ENCODE data around the gene VPS35L.

VPS35L gene

GRCh38 chr16:19595043-19595767 lies 39.7 kb downstream of the VPS35L start:
- DNase-seq, result no peak

GRCh38 chr16:19598805-19599510 lies 43.5 kb downstream of the VPS35L start:
- DNase-seq, result no peak

- no peak for DNase-seq
These were observed 44.6 kb downstream of the VPS35L start for GRCh38 chr16:19599968-19600716.

GRCh38 chr16:19601083-19601976 lies 45.8 kb downstream of the VPS35L start:
- no peak for DNase-seq

GRCh38 chr16:19604911-19605310 lies 49.4 kb downstream of the VPS35L start:
- DNase-seq, result no peak

- no peak for DNase-seq
These were observed 50.2 kb downstream of the VPS35L start for GRCh38 chr16:19605701-19606100.

GRCh38 chr16:19607616-19608280 lies 52.2 kb downstream of the VPS35L start:
- no peak for DNase-seq

GRCh38 chr16:19609359-19609758 lies 53.9 kb downstream of the VPS35L start:
- no peak for DNase-seq

- DNase-seq, result no peak
These were observed 54.7 kb downstream of the VPS35L start for GRCh38 chr16:19610200-19610599.

- no peak for DNase-seq
These were observed 58.3 kb downstream of the VPS35L start for GRCh38 chr16:19613834-19614233.

GRCh38 chr16:19616241-19616640 lies 60.7 kb downstream of the VPS35L start:
- no peak for DNase-seq

- no peak for DNase-seq
These were observed 63.4 kb downstream of the VPS35L start for GRCh38 chr16:19618876-19619275.

GRCh38 chr16:19621445-19621844 lies 65.9 kb downstream of the VPS35L start:
- no peak for DNase-seq

- DNase-seq, result no peak
These were observed 69.5 kb downstream of the VPS35L start for GRCh38 chr16:19625039-19625438.

- no peak for DNase-seq
These were observed 81.1 kb downstream of the VPS35L start for GRCh38 chr16:19636436-19637267.

- DNase-seq, result no peak
These were observed 84.5 kb downstream of the VPS35L start for GRCh38 chr16:19639986-19640421.

GRCh38 chr16:19642501-19642900 lies 87.0 kb downstream of the VPS35L start:
- DNase-seq, result no peak

GRCh38 chr16:19644877-19645276 lies 89.4 kb downstream of the VPS35L start:
- DNase-seq, result no peak

- DNase-seq, result no peak
These were observed 90.1 kb downstream of the VPS35L start for GRCh38 chr16:19645557-19645981.

- no peak for DNase-seq
These were observed 94.5 kb downstream of the VPS35L start for GRCh38 chr16:19649980-19650379.

GRCh38 chr16:19654147-19654546 lies 98.6 kb downstream of the VPS35L start:
- DNase-seq, result no peak

Data from activated CD4-positive, alpha-beta T cell treated with anti-CD3 and anti-CD28 coated beads for 1 hour (primary cell).